ENCODE results near the gene FAM107B.
"Not testable (repeated sequence)": the region's sequence is repeated elsewhere in the genome, so short reads cannot be mapped to it uniquely, and the experiment has no call there.

The FAM107B gene

GRCh38 chr10:14664345-14664744 lies 110.4 kb downstream of the FAM107B start:
- DNase-seq (ENCODE audit: low spot score): no peak

- no peak for DNase-seq (ENCODE audit: low spot score)
Observed at GRCh38 chr10:14661818-14662217, 112.9 kb downstream of the FAM107B start.

- no peak for DNase-seq (ENCODE audit: low spot score)
Observed at GRCh38 chr10:14660831-14661230, 113.9 kb downstream of the FAM107B start.

- DNase-seq (ENCODE audit: low spot score): peak; percentile 56
Observed at GRCh38 chr10:14659626-14660196, 115.0 kb downstream of the FAM107B start.

- DNase-seq (ENCODE audit: low spot score): not testable (repeated sequence)
Observed at GRCh38 chr10:14659137-14659536, 115.6 kb downstream of the FAM107B start.

GRCh38 chr10:14658331-14659127 lies 116.2 kb downstream of the FAM107B start:
- no peak for DNase-seq (ENCODE audit: low spot score)

- no peak for DNase-seq (ENCODE audit: low spot score)
Observed at GRCh38 chr10:14656052-14656730, 118.5 kb downstream of the FAM107B start.

GRCh38 chr10:14654821-14655382 lies 119.8 kb downstream of the FAM107B start:
- DNase-seq (ENCODE audit: low spot score): no peak

- peak; percentile 49 for DNase-seq (ENCODE audit: low spot score)
Observed at GRCh38 chr10:14653271-14654161, 121.2 kb downstream of the FAM107B start.

GRCh38 chr10:14652816-14653215 lies 121.9 kb downstream of the FAM107B start:
- no peak for DNase-seq (ENCODE audit: low spot score)

- no peak for DNase-seq (ENCODE audit: low spot score)
Observed at GRCh38 chr10:14652067-14652466, 122.6 kb downstream of the FAM107B start.

- no peak for DNase-seq (ENCODE audit: low spot score)
Observed at GRCh38 chr10:14649739-14650138, 125.0 kb downstream of the FAM107B start.

GRCh38 chr10:14648946-14649345 lies 125.8 kb downstream of the FAM107B start:
- DNase-seq (ENCODE audit: low spot score): no peak

- peak; percentile 87 for DNase-seq (ENCODE audit: low spot score)
Observed at GRCh38 chr10:14648005-14648765, 126.5 kb downstream of the FAM107B start.

- no peak for DNase-seq (ENCODE audit: low spot score)
Observed at GRCh38 chr10:14645239-14645960, 129.3 kb downstream of the FAM107B start.

- no peak for DNase-seq (ENCODE audit: low spot score)
Observed at GRCh38 chr10:14639637-14640036, 135.1 kb downstream of the FAM107B start.

- no peak for DNase-seq (ENCODE audit: low spot score)
Observed at GRCh38 chr10:14635043-14635710, 139.5 kb downstream of the FAM107B start.

GRCh38 chr10:14634572-14634971 lies 140.1 kb downstream of the FAM107B start:
- not testable (repeated sequence) for DNase-seq (ENCODE audit: low spot score)

GRCh38 chr10:14625765-14626525 lies 148.8 kb downstream of the FAM107B start:
- peak; percentile 37 for DNase-seq (ENCODE audit: low spot score)

Measured in pons (tissue), 1 donor.